OCI-LY3 (cell line): ENCODE results near the gene KCNJ9.
"Not testable (repeated sequence)": the region's sequence is repeated elsewhere in the genome, so short reads cannot be mapped to it uniquely, and the experiment has no call there.

ENCODE experiments used
- EZH2phosphoT487 ChIP-seq: fragments of 200-600 bp; shearing (Covaris generic); IDR thresholded peaks from 2 replicates; pipeline ENCODE4 v1.6.1; 2018; ENCODE audit warnings: antibody characterized with exemption, mixed run types, low read depth
- TF ChIP-seq, protein P1 (sequence below): fragments of 200-600, 300-600 bp; sonication (generic); IDR thresholded peaks from 2 replicates; pipeline ENCODE4 v1.5.1; 2014; ENCODE audit warnings: antibody characterized with exemption, low read length, low read depth

DNA sequence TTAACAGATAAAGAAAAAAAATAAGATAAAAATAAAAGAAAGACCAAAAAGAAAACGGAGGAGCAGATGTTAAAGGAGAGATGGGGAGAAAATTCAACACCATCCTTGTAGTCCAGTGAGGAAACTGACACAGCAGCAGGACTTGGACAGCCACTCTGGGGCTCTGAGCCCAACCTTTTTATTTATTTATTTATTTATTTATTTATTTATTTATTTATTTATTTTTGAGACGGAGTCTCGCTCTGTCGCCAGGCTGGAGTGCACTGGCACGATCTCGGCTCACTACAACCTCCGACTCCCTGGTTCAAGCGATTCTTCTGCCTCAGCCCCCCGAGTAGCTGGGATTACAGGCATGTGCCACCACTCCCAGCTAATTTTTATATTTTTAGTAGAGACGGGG lies 30.1 kb downstream of the KCNJ9 start:
- TF ChIP-seq, protein P1, sequence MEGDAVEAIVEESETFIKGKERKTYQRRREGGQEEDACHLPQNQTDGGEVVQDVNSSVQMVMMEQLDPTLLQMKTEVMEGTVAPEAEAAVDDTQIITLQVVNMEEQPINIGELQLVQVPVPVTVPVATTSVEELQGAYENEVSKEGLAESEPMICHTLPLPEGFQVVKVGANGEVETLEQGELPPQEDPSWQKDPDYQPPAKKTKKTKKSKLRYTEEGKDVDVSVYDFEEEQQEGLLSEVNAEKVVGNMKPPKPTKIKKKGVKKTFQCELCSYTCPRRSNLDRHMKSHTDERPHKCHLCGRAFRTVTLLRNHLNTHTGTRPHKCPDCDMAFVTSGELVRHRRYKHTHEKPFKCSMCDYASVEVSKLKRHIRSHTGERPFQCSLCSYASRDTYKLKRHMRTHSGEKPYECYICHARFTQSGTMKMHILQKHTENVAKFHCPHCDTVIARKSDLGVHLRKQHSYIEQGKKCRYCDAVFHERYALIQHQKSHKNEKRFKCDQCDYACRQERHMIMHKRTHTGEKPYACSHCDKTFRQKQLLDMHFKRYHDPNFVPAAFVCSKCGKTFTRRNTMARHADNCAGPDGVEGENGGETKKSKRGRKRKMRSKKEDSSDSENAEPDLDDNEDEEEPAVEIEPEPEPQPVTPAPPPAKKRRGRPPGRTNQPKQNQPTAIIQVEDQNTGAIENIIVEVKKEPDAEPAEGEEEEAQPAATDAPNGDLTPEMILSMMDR = not testable (repeated sequence)
- TF ChIP-seq EZH2phosphoT487 = not testable (repeated sequence)
